Stimulated activated CD4-positive, alpha-beta T cell treated with anti-CD3 and anti-CD28 coated beads, Interleukin-1b, Interleukin-23, amount 100 ng/mL, for 4 hours (primary cell): ENCODE data around the gene ZMIZ1.

ENCODE experiments used
- DNase-seq, 2 donors: peaks; one replicate each; pipeline ENCODE4 v3.0.0-alpha.2; 2020; ENCODE audit warnings: low read depth in 2 of 2

ZMIZ1 gene

GRCh38 chr10:79286318-79286951, 217.7 kb downstream of the ZMIZ1 start:
- peak; percentile 63 to 75 for DNase-seq

DNA sequence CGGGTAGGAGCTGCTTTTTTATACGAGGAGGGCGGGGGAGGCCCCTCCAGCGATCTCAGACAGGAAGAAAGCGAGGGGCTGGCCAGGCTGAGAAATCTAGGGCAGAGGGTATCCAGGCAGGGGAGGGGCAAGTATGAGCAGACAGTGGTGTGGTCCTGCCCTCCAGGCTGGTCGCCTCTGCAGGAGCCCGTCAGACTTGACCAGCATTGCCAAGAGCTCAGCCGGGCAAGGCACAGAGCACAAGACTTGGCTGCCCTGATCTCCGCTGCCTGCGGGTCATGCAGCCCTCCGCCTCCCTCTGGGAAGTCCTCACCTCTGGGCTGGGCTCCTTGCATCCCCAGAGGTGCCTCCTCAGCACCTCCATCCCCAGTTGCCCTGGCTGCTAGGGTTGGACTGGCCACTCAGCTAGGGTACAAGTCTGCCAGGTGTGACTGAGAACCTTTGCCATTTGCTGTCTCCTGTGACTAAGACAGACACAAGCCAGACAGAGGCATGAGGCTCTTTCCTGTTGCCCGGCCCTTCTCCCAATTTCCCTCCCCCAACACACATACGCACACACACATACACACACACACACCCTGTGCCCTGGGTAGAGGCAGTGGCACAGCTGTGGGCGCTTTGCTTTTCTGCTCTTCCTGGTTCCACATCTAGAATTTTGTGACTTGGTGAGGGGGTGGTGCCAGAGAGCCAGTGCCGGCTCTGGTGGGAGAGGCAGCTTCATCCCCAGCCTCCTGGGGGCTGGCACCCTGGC, 219.4 kb downstream of the ZMIZ1 start:
- DNase-seq: no peak

DNA sequence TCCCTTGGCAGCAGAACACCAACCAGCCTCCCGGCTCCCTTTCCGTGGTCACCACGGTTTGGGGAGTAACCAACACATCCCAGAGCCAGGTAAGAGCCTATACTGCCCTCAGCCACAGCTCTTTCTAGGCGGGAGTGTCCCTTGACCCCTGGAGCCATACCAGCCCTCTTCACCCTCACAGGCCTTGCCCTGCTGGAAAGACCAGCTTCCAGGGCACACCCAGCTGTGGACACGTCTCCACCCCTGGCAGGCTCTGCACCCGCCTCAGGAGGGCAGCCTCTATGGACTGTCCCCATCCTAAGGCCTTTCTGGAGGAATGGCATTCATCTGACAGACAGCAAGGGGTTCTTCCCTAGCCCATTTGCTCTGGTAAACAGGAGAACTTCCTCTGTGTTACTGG, 221.0 kb downstream of the ZMIZ1 start:
- no peak for DNase-seq

DNA sequence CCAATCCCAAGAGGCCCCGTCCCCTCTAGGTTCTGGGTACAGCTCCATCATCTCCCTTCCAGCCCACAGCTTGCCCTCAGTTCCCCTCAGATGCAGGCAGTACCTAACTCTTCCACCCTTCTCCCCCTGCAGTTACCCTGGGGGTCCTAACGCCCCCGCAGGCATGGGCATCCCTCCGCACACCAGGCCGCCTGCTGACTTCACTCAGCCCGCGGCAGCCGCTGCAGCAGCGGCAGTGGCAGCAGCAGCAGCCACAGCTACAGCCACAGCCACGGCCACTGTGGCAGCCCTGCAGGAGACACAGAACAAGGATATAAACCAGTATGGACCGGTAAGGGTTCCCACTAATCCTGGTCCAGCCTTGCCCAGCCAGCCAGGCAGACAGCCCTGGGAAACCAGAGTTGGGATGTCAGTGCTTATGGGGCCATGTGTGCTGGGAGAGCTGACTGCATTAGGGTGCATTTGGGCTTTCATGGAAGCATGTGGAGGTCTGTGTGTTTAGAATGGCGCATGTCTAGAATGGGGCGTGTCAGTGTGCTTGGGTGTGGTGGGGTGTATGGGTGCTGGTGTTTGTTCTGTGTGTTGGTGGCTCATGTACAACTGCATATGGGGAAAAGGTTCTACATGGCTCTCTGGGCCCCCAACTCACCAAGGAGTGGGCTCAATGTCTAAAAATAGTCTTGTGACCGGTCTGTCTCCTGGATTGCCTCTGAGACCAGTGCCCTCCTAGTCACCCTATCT, 223.4 kb downstream of the ZMIZ1 start:
- no peak for DNase-seq

DNA sequence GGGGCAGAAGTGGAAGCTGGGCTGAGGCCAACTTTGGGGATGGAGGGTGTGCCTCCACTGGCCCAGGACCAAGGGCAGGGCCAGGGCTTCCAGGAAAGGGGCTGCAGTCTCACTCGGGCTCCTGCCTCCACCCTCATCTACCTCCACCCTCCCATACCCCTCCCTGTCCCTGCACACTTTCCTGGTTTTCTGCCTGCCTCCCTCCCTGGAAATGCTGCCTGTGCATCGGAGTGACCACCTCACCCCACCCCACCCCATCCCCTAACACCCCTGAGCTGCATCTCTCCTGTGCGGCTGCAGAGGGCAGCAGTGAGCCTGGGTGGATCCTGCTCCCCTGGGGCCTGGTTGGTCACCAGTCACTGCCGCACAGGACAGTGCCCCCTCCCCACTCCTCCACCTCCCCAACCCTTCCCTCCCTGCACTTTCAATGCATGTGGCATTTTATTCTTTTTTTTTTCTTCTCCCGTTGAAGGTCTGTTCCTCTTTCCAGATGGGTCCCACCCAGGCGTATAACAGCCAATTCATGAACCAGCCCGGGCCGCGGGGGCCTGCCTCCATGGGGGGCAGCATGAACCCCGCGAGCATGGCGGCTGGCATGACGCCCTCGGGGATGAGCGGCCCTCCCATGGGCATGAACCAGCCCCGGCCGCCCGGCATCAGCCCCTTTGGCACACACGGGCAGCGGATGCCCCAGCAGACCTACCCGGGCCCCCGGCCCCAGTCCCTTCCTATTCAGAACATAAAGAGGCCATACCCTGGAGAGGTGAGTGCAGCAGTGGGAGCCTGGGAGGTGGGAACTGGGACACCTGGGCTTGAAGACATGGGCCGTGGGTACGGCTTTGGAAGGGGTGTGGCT, 224.4 kb downstream of the ZMIZ1 start:
- DNase-seq: peak; percentile 15 to 40

GRCh38 chr10:79293841-79294581, 225.2 kb downstream of the ZMIZ1 start:
- DNase-seq: no peak

DNA sequence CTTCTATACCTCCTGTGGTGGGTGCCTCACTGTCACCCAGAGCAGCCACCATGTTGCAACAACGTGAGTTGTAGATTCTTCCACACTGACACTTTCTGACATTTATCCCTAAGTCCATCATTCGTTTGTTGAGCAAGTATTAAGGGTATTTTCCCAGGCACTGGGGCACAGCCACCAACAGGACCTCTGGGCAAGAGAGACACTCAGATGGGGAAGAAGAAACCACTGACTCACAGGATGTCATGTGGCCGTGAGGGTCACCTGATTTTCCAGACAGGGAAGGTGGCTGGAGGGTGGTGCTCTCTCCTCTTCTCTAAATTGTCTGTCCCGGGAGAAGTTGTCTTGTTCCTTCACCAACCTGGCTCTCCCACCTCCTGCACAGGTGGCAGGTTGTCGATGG, 226.8 kb downstream of the ZMIZ1 start:
- no peak for DNase-seq

DNA sequence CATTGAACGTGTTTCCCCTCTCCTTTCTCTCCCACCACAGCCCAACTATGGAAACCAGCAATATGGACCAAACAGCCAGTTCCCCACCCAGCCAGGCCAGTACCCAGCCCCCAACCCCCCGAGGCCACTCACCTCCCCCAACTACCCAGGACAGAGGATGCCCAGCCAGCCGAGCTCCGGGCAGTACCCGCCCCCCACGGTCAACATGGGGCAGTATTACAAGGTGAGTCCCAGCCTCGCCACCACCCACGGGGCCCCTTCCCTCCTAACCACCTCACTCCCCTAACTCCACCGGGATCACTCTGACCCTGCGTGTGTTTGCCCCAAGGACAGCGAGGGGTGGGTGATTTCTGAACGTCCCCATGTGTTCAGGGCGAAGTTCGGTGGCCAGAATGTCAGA, 227.7 kb downstream of the ZMIZ1 start:
- DNase-seq: no peak

GRCh38 chr10:79298403-79299244, 229.9 kb downstream of the ZMIZ1 start:
- peak; percentile 26 to 40 for DNase-seq

GRCh38 chr10:79299397-79300241, 230.9 kb downstream of the ZMIZ1 start:
- DNase-seq: no peak

GRCh38 chr10:79300711-79301110, 231.9 kb downstream of the ZMIZ1 start:
- no peak for DNase-seq

GRCh38 chr10:79301754-79302530, 233.2 kb downstream of the ZMIZ1 start:
- DNase-seq: no peak

DNA sequence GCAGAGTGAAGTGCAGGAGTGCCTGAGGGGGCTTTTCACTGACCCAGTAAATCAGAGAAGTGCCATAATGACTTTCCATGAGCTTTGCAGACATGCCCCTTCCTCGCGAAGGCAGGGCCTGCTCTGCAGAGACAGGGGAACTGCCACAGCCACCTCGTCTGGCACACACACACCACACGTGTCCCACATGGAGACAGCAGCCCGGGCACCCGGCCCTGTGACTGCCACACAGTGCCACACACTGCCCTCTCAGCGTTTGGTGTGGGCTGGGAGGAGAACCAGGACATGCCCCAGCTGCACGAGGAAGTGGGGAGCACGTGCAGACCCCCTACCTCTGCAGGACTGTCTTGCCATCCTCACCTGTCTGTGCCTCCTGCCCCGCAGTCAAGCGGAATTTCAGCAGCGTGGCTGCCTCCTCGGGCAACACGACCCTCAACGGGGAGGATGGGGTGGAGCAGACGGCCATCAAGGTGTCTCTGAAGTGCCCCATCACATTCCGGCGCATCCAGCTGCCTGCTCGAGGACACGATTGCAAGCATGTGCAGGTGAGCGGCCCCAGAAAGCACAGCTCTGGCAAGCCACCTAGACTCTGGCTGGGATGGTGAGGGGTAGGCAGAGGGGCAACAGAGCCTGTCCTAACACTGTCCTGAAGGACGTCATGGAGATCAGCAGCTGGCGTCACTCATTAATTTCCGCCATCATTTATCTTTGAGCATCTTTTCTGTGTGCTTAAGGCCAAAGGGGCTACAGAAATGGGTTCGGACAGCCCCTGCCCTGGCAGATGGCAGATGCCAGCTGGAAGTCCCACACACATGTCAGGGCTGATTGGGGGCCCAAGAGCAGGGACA, 235.1 kb downstream of the ZMIZ1 start:
- DNase-seq: no peak

- no peak for DNase-seq
Measured at GRCh38 chr10:79304479-79305087, 235.8 kb downstream of the ZMIZ1 start.

DNA sequence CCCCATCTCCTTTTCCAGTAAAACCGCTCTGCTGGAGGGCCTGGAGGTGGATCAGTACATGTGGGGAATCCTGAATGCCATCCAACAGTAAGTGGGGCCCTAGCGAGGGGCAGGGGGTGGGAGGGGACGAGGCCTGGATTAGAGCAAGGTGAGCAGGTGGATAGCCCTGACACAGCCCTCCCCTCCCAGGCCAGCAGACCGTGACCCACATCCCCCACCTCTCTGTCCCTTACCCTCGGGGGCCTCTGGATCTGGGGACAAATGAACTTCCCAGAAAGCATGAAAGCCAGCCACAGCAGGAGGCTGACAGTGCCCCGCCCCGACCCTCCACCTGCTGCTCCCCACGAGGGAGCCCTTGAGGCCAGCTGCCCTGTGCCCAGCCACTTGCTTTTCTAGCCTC, 236.7 kb downstream of the ZMIZ1 start:
- DNase-seq: no peak

DNA sequence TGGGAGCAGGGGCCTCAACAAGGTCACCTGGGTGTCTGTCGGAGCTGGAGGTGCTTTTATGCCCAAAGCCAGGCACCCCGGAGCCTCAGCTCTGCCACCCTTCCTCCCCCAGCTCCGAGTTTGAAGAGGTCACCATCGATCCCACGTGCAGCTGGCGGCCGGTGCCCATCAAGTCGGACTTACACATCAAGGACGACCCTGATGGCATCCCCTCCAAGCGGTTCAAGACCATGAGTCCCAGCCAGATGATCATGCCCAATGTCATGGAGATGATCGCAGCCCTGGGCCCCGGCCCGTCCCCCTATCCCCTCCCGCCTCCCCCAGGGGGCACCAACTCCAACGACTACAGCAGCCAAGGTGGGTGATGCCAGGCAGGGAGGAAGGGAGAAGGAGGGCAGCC, 237.2 kb downstream of the ZMIZ1 start:
- DNase-seq: no peak

GRCh38 chr10:79306644-79307220, 238.0 kb downstream of the ZMIZ1 start:
- DNase-seq: no peak
